ENCODE results near the gene SLC1A4.
"Not testable (repeated sequence)": the region's sequence is repeated elsewhere in the genome, so short reads cannot be mapped to it uniquely, and the experiment has no call there.

The SLC1A4 gene

DNA sequence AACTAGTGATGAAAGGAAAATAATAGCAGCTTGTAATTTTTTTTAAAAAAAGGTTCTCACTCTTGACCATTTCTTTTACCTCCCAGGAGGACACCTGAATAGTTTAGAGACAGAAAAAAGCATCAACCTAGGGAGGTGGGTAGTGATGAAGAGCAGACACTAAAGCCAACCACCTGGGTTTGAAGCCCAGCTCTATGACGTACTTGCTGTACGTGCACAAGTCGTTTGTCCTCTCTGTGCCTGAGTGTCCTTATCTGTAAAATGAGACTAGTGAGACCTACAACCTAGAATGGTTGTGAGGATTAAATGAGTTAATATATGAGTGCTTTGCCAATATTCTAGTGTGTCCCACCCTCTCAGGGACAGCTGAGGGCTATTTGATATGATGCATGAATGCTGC, 5.8 kb downstream of the SLC1A4 start:
- POLR2A ChIA-PET, result no interaction called here
- CTCF ChIA-PET, result interaction anchor here (0.8 to 0.9 kb wide), 2 partner anchors 77 to 579 kb away, joined by 3 read pairs; no protein-coding TSS in a partner anchor
- TF ChIP-seq, protein P1, sequence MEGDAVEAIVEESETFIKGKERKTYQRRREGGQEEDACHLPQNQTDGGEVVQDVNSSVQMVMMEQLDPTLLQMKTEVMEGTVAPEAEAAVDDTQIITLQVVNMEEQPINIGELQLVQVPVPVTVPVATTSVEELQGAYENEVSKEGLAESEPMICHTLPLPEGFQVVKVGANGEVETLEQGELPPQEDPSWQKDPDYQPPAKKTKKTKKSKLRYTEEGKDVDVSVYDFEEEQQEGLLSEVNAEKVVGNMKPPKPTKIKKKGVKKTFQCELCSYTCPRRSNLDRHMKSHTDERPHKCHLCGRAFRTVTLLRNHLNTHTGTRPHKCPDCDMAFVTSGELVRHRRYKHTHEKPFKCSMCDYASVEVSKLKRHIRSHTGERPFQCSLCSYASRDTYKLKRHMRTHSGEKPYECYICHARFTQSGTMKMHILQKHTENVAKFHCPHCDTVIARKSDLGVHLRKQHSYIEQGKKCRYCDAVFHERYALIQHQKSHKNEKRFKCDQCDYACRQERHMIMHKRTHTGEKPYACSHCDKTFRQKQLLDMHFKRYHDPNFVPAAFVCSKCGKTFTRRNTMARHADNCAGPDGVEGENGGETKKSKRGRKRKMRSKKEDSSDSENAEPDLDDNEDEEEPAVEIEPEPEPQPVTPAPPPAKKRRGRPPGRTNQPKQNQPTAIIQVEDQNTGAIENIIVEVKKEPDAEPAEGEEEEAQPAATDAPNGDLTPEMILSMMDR (IDR thresholded peaks at IDR 0.05; ENCODE audit: insufficient read depth, low read length, missing control alignments), result no peak
- no peak overlapping the region for H3K4me3 ChIP-seq (ENCODE audit: low read depth, low read length)
- DNase-seq (ENCODE audit: low read depth, low spot score), result no peak

DNA sequence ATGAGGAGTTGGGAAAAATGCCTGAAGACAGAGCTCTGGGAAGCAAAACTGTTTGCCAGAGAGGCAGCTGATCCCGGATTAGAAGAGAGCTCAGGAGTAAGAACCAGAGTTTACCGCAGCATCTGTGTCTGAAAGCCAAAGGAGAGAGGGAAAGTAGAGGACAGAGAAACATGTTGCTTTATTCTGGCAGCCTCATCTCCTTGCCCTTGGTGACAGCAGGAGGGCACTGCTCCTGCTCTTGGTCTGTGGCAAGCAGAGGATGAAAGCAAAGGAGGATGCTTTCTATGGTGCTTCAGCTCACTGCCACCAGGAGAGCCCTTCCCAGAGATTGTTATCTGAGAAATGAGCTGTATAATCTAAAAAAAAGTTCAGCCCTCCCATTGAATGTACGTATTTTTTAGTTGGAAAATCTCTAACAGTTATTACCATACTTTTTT, 7.7 kb downstream of the SLC1A4 start:
- CTCF ChIA-PET, result interaction anchor here (1.0 to 2.2 kb wide), 3 partner anchors 9 to 79 kb away, joined by 3 to 9 read pairs (median 4); no protein-coding TSS in a partner anchor
- no peak for DNase-seq (ENCODE audit: low read depth, low spot score)
- POLR2A ChIA-PET, result interaction anchor here (1.0 kb wide), 1 partner anchor 8 kb away, joined by 5 read pairs; no protein-coding TSS in a partner anchor
- H3K4me3 ChIP-seq (ENCODE audit: low read depth, low read length), result no peak overlapping the region
- TF ChIP-seq, protein P1 (IDR thresholded peaks at IDR 0.05; ENCODE audit: insufficient read depth, low read length, missing control alignments), result peak; percentile 26

DNA sequence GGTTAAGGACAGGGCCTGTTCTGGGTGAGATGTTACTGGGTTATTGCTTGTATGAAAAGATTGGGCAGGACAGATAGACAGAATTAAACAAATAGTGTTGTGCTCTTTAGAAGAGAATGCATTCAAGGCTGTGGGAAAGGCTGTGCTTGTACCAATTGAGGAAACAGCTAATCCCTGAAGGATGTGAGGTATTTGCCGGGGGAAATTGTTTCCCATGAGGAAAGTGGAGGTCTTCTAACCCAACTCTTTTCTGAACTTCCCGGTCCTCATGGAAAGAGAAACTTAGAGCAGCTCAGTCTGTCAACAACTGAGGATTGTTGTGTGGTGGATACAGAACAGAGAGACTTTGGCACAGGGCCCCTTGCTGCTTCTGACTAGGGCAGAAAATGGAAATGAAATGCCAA, 9.5 kb downstream of the SLC1A4 start:
- CTCF ChIA-PET, result interaction anchor here (1.0 to 1.9 kb wide), 5 partner anchors 8 to 81 kb away, joined by 3 to 7 read pairs (median 3); no protein-coding TSS in a partner anchor
- POLR2A ChIA-PET, result no interaction called here
- DNase-seq (ENCODE audit: low read depth, low spot score), result peak; percentile 38
- TF ChIP-seq, protein P1 (IDR thresholded peaks at IDR 0.05; ENCODE audit: insufficient read depth, low read length, missing control alignments), result no peak
- H3K4me3 ChIP-seq (ENCODE audit: low read depth, low read length), result no peak overlapping the region

DNA sequence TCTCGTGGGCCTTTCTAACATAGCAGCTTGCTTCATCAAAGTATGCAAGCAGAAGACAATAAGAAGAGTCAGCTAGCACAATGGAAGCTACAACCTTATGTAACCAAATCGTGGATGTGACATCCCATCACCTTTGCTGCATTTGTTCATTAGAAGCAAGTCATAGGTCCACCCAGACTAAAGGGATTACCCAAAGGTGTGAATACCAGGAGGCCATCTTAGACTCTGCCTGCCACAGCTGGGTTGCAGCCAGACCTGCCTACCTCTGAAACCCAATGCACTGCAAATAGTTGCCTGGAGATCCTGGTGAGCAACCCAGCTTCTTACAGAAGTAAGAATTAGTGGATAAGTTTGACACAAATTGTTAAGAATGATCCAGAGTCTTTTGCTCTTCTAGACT, 10.6 kb downstream of the SLC1A4 start:
- TF ChIP-seq, protein P1 (IDR thresholded peaks at IDR 0.05; ENCODE audit: insufficient read depth, low read length, missing control alignments), result no peak
- ChIA-PET CTCF (interaction anchor here (1.6 to 1.8 kb wide), 2 partner anchors 9 to 10 kb away, joined by 3 to 7 read pairs; no protein-coding TSS in a partner anchor), POLR2A (no interaction called here)
- no peak overlapping the region for H3K4me3 ChIP-seq (ENCODE audit: low read depth, low read length)
- DNase-seq (ENCODE audit: low read depth, low spot score), result no peak

DNA sequence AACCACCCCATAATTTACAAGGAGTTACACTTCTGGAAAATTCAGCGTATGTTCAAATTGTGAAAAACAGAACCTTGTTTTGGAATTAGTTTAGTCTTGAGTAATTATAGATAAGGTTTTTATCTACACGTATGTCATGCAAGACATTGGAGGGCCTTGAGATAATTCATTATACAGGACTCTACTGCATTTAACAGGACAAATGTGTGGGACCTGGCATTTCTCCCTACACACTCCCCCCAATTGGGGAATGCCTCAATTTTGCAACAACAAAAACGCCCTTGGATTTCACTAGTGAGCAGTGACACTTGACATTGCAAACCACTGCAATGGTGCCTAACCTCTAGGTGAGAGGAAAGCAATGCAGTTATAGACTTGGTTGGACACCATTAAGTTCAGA, 11.4 kb downstream of the SLC1A4 start:
- no peak for DNase-seq (ENCODE audit: low read depth, low spot score)
- no peak overlapping the region for H3K4me3 ChIP-seq (ENCODE audit: low read depth, low read length)
- ChIA-PET POLR2A (no interaction called here), CTCF (interaction anchor here (1.1 to 1.4 kb wide), 2 partner anchors 12 to 83 kb away, joined by 3 to 4 read pairs; no protein-coding TSS in a partner anchor)
- TF ChIP-seq, protein P1 (IDR thresholded peaks at IDR 0.05; ENCODE audit: insufficient read depth, low read length, missing control alignments), result no peak

DNA sequence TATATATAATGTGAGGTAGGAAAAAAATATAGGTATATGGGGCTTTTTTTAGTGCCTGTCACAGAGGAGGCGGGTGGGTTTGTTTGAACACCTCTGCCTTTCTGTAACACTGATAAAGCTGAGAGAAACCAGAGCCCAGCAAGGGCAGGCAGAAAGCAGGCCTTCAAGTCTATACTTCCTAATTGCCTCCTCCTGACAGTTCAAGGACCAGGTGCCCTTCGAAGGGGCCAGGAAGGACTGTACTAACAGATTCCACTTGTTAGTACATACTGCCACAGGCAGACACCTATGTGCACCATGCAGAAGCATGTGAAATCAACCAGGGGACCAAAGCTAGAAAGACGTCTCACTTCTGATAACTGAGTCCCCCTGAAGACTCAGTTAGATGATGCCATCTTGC, 13.8 kb downstream of the SLC1A4 start:
- ChIA-PET CTCF (no interaction called here), POLR2A (no interaction called here)
- DNase-seq (ENCODE audit: low read depth, low spot score), result no peak
- TF ChIP-seq, protein P1 (IDR thresholded peaks at IDR 0.05; ENCODE audit: insufficient read depth, low read length, missing control alignments), result no peak
- no peak overlapping the region for H3K4me3 ChIP-seq (ENCODE audit: low read depth, low read length)

DNA sequence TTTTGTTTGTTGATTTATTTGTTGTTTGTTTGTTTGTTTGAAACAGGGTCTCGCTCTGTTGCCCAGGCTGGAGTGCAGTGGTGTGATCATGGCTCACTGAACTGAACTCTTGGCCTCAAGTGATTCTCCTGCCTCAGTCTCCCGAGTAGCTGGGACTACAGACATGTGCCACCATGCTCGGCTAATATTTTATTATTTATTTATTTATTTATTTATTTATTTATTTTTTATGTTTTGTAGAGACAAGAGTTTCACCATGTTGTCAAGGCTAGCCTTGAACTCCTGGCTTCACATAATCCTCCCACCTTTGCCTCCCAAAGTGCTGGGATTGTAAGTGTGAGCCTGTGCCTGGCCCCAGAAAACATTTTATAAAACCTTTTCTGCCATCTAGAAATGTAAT, 15.0 kb downstream of the SLC1A4 start:
- DNase-seq (ENCODE audit: low read depth, low spot score); CTCF ChIA-PET; H3K4me3 ChIP-seq (ENCODE audit: low read depth, low read length); POLR2A ChIA-PET: not testable (repeated sequence)
